Keratinocyte (primary cell): ENCODE results near the gene FCMR. TPM values are rescaled to one million over a fixed set of nuclear protein-coding genes. Genes with fewer than 3 reads are reported as not detected.

ENCODE experiments used
- DNase-seq: peaks from one replicate; pipeline ENCODE4 v3.0.0-alpha.2; 2011; ENCODE audit warnings: low read depth, missing footprints, low spot score
- FAIRE-seq: peaks from 2 replicates; lab custom pipeline; 2011; peaks lifted over from hg19 to GRCh38; lab: Jason Lieb, UNC
- H2AFZ ChIP-seq: 2 replicates; pipeline ENCODE4 v1.6.0; 2012; ENCODE audit warnings: low read length, control low read depth, inconsistent platforms; ENCODE audit not compliant: control insufficient read depth
- H3K27ac ChIP-seq: 2 replicates; pipeline ENCODE4 v1.5.1; 2011; ENCODE audit warnings: low read length; ENCODE audit not compliant: control insufficient read depth, insufficient read depth
- H3K27me3 ChIP-seq: 3 replicates; pipeline ENCODE4 v1.6.0; 2011; ENCODE audit warnings: low read length; ENCODE audit not compliant: control insufficient read depth, insufficient read depth; ENCODE audit errors: extremely low read depth
- H3K36me3 ChIP-seq, 2 experiments: 2 replicates in 1 of 2; 3 replicates in 1 of 2; pipeline ENCODE4 v1.5.1; 2011; ENCODE audit warnings: low read length in 2 of 2, mild to moderate bottlenecking in 1 of 2; ENCODE audit not compliant: control insufficient read depth in 2 of 2, insufficient read depth in 2 of 2; ENCODE audit errors: extremely low read depth in 1 of 2
- H3K4me1 ChIP-seq: 3 replicates; pipeline ENCODE4 v1.5.1; 2011; ENCODE audit warnings: low read length; ENCODE audit not compliant: control insufficient read depth, insufficient read depth; ENCODE audit errors: extremely low read depth
- H3K4me2 ChIP-seq: 3 replicates; pipeline ENCODE4 v1.6.0; 2011; ENCODE audit warnings: low read depth, low read length; ENCODE audit not compliant: control insufficient read depth, insufficient read depth; ENCODE audit errors: extremely low read depth
- H3K4me3 ChIP-seq, 3 experiments: fragments of 200-600 bp in 1 of 3; sonication (generic) in 1 of 3; 2 replicates in 2 of 3; 3 replicates in 1 of 3; pipeline ENCODE4 v1.5.1; 2011 to 2016; ENCODE audit warnings: low read length in 3 of 3, mild to moderate bottlenecking in 3 of 3, control low read depth in 2 of 3, inconsistent platforms in 1 of 3, low read depth in 1 of 3, mixed read lengths in 1 of 3, mixed run types in 1 of 3, moderate library complexity in 1 of 3; ENCODE audit not compliant: control insufficient read depth in 2 of 3, insufficient read depth in 2 of 3; ENCODE audit errors: extremely low read depth in 1 of 3
- H3K79me2 ChIP-seq: 2 replicates; pipeline ENCODE4 v1.6.0; 2012; ENCODE audit warnings: low read length; ENCODE audit not compliant: control insufficient read depth, insufficient read depth
- H3K9ac ChIP-seq: 3 replicates; pipeline ENCODE4 v1.6.0; 2011; ENCODE audit warnings: low read length; ENCODE audit not compliant: control insufficient read depth, insufficient read depth; ENCODE audit errors: extremely low read depth
- H3K9me1 ChIP-seq: 3 replicates; pipeline ENCODE4 v1.6.0; 2011; ENCODE audit warnings: low read length; ENCODE audit not compliant: control insufficient read depth, insufficient read depth; ENCODE audit errors: extremely low read depth
- H3K9me3 ChIP-seq: 2 replicates; pipeline ENCODE4 v1.5.1; 2012; ENCODE audit warnings: low read depth, low read length; ENCODE audit not compliant: control insufficient read depth
- H4K20me1 ChIP-seq: 3 replicates; pipeline ENCODE4 v1.6.0; 2011; ENCODE audit warnings: low read length; ENCODE audit not compliant: control insufficient read depth, insufficient read depth; ENCODE audit errors: extremely low read depth
- CTCF ChIP-seq, 3 experiments: IDR thresholded peaks in 1 of 3; conservative IDR thresholded peaks in 1 of 3; optimal IDR thresholded peaks in 1 of 3; 2 replicates in 2 of 3; 3 replicates in 1 of 3; pipeline versions ENCODE3 to v1.5.1; 2011; ENCODE audit warnings: low read length in 3 of 3, mild to moderate bottlenecking in 3 of 3, moderate library complexity in 2 of 3, control low read depth in 1 of 3, inconsistent platforms in 1 of 3; ENCODE audit not compliant: insufficient read depth in 2 of 3; ENCODE audit errors: extremely low read depth in 1 of 3
- EZH2 ChIP-seq: IDR thresholded peaks from one replicate; pipeline ENCODE4 v1.6.1; 2012; ENCODE audit warnings: inconsistent platforms, mild to moderate bottlenecking, low read length, moderate library complexity
- dilution Hi-C: fragments of 300-500 bp; cut with MboI; formaldehyde crosslinking; loops from one replicate; pipeline ENCODE4 v1.7.0; 2020; ENCODE audit warnings: low sequenced_read_pairs; ENCODE audit not compliant: extremely low pct_ligation_motif_present
- polyA plus RNA-seq, 5 experiments: library from polyadenylated mRNA; depleted of rRNA in 3 of 5; stranded (reverse) in 3 of 5; stranded (forward) in 1 of 5; unstranded in 1 of 5; fragments of >200 nt; gene quantifications; 1 replicate in 1 of 5; 2 replicates in 3 of 5; 3 replicates in 1 of 5; pipeline versions ENCODE4 v1.2.1 to v1.2.3, GENCODE V29; 2011 to 2012; ENCODE audit warnings: missing spikeins in 2 of 5, low read depth in 1 of 5, low replicate concordance in 1 of 5

Gene FCMR
- polyA plus RNA-seq, 1 donor (not counting 4 experiments of a cell fraction or from before 2014, with no cell fraction given): 1.8 TPM

GRCh38 chr1:206866062-206866461 lies 55.7 kb downstream of the FCMR start:
- Histone ChIP-seq H3K27me3 (no peaks in the 10 kb centered on the region), H3K27ac (peak overlapping the region; percentile 77), H4K20me1 (no peaks in the 10 kb centered on the region), H3K9ac (peak overlapping the region; percentile 53), H3K4me2 (peak overlapping the region; percentile 76), H3K79me2 (no peaks in the 10 kb centered on the region), H3K36me3 (peaks cover 0 to 10% of the 10 kb centered on the region in 2 experiments), H2AFZ (no peak overlapping the region), H3K9me3 (no peaks in the 10 kb centered on the region), H3K4me1 (peaks cover 42% of the 10 kb centered on the region), H3K4me3 (peak overlapping the region in 1 of 3 experiments; percentile 51), H3K9me1 (no peaks in the 10 kb centered on the region)
- dilution Hi-C loops: no loop called here
- FAIRE-seq: no peak
- no peak for TF ChIP-seq CTCF (optimal IDR thresholded peaks at IDR 0.05 in 1 of 3, IDR thresholded peaks at IDR 0.05 in 1 of 3, conservative IDR thresholded peaks at IDR 0.05 in 1 of 3; ENCODE audit: extremely low read depth in 1 of 3, insufficient read depth in 2 of 3, low read length in 3 of 3)
- TF ChIP-seq EZH2: no peak
- no peak for DNase-seq

GRCh38 chr1:206864939-206865671 lies 56.6 kb downstream of the FCMR start, which contains the start of gene IL20:
Gene IL20, plus strand, starts transcription at chr1:206865623. Its CDS starts 230 bp downstream, at chr1:206865853.
- peak; percentile 97 for FAIRE-seq

More at GRCh38 chr1:206864939-206865671, 56.6 kb downstream of the FCMR start, which contains the start of gene IL20:
- Histone ChIP-seq H3K27me3 (no peaks in the 10 kb centered on the region), H3K9me3 (no peaks in the 10 kb centered on the region), H3K4me2 (peak within 1 kb of the TSS; percentile 76), H3K79me2 (no peaks in the 10 kb centered on the region), H3K9me1 (no peaks in the 10 kb centered on the region), H3K4me3 (peak within 1 kb of the TSS in 2 of 3 experiments; percentile 4 to 51), H3K36me3 (peaks cover 0 to 10% of the 10 kb centered on the region in 2 experiments), H3K27ac (peak within 1 kb of the TSS; percentile 77), H4K20me1 (no peaks in the 10 kb centered on the region), H3K4me1 (peaks cover 42% of the 10 kb centered on the region), H3K9ac (peak within 1 kb of the TSS; percentile 53), H2AFZ (no peak within 1 kb of the TSS)
- peak; percentile 81 for DNase-seq
- TF ChIP-seq EZH2 (no peak), CTCF (optimal IDR thresholded peaks at IDR 0.05 in 1 of 3, IDR thresholded peaks at IDR 0.05 in 1 of 3, conservative IDR thresholded peaks at IDR 0.05 in 1 of 3; ENCODE audit: extremely low read depth in 1 of 3, insufficient read depth in 2 of 3, low read length in 3 of 3) (peak; percentile 98 to 99 (median 98))
- dilution Hi-C loops: no loop called here
